ENCODE data around the gene KATNAL1. TPM values are rescaled to one million over a fixed set of nuclear protein-coding genes. Genes with fewer than 3 reads are reported as not detected.
A peak's percentile ranks its signal among the peaks of the same experiment; 100 is the strongest.

KATNAL1 gene
- total and polyA plus RNA-seq, 2 experiments from 2014 or later, result 6.0 to 21.2 TPM

- Histone ChIP-seq H3K36me3 (no peaks in the 10 kb centered on the region), H3K4me1 (ENCODE audit: low read depth) (no peaks in the 10 kb centered on the region), H3K27me3 (no peaks in the 10 kb centered on the region), H3K27ac (peak overlapping the region; percentile 20), H3K9me3 (ENCODE audit: low read depth) (no peaks in the 10 kb centered on the region), H3K4me3 (no peak overlapping the region)
- TF ChIP-seq, protein P1, sequence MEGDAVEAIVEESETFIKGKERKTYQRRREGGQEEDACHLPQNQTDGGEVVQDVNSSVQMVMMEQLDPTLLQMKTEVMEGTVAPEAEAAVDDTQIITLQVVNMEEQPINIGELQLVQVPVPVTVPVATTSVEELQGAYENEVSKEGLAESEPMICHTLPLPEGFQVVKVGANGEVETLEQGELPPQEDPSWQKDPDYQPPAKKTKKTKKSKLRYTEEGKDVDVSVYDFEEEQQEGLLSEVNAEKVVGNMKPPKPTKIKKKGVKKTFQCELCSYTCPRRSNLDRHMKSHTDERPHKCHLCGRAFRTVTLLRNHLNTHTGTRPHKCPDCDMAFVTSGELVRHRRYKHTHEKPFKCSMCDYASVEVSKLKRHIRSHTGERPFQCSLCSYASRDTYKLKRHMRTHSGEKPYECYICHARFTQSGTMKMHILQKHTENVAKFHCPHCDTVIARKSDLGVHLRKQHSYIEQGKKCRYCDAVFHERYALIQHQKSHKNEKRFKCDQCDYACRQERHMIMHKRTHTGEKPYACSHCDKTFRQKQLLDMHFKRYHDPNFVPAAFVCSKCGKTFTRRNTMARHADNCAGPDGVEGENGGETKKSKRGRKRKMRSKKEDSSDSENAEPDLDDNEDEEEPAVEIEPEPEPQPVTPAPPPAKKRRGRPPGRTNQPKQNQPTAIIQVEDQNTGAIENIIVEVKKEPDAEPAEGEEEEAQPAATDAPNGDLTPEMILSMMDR (IDR thresholded peaks at IDR 0.05; ENCODE audit: low read depth, low read length), result no peak
- peak in 1 of 2 donors; percentile 27 for DNase-seq (ENCODE audit: low read depth in 1 of 2, low spot score in 1 of 2)
Measured at GRCh38 chr13:30234619-30235162, 72.7 kb downstream of the KATNAL1 start.

GRCh38 chr13:30224732-30225131 is 82.6 kb downstream of the KATNAL1 start:
- Histone ChIP-seq H3K36me3 (peaks cover 5% of the 10 kb centered on the region), H3K27me3 (no peaks in the 10 kb centered on the region), H3K9me3 (ENCODE audit: low read depth) (no peaks in the 10 kb centered on the region), H3K4me3 (no peak overlapping the region), H3K4me1 (ENCODE audit: low read depth) (no peaks in the 10 kb centered on the region), H3K27ac (no peak overlapping the region)
- DNase-seq (ENCODE audit: low read depth in 1 of 2, low spot score in 1 of 2), result peak in 1 of 2 donors; percentile 22
- TF ChIP-seq, protein P1 (IDR thresholded peaks at IDR 0.05; ENCODE audit: low read depth, low read length), result no peak

GRCh38 chr13:30222254-30222653 is 85.1 kb downstream of the KATNAL1 start:
- TF ChIP-seq, protein P1 (IDR thresholded peaks at IDR 0.05; ENCODE audit: low read depth, low read length), result no peak
- DNase-seq (ENCODE audit: low read depth in 1 of 2, low spot score in 1 of 2), result no peak
- Histone ChIP-seq H3K4me3 (no peak overlapping the region), H3K4me1 (ENCODE audit: low read depth) (no peaks in the 10 kb centered on the region), H3K9me3 (ENCODE audit: low read depth) (no peaks in the 10 kb centered on the region), H3K36me3 (peaks cover 4% of the 10 kb centered on the region), H3K27ac (no peak overlapping the region), H3K27me3 (no peaks in the 10 kb centered on the region)

GRCh38 chr13:30216111-30216510 is 91.2 kb downstream of the KATNAL1 start:
- no peaks in the 10 kb centered on the region for H3K27me3 ChIP-seq
- no peaks in the 10 kb centered on the region for H3K4me1 ChIP-seq (ENCODE audit: low read depth)
- no peak for DNase-seq (ENCODE audit: low read depth in 1 of 2, low spot score in 1 of 2)
- no peaks in the 10 kb centered on the region for H3K9me3 ChIP-seq (ENCODE audit: low read depth)
- H3K36me3 ChIP-seq, result no peaks in the 10 kb centered on the region
- no peak overlapping the region for H3K4me3 ChIP-seq
- TF ChIP-seq, protein P1 (IDR thresholded peaks at IDR 0.05; ENCODE audit: low read depth, low read length), result no peak
- no peak overlapping the region for H3K27ac ChIP-seq

DNA sequence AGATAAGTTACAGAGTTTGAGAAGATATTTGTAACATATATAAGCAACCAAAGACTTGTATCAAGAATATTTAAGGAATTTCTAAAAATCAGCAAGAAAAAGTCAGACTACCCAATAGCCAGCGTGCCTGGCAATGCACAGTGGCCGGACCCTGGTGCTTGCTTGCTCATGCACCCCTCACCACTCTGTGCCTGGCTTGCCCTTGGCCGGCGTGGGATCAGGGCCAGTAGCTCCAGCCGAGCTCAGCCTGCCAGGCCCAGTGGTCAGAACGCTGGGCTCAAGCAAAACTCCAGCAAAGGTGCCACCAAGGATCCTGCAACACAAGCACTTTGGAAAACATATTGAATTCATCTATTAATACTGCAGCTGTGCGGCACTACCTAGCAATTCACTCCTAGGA is 95.1 kb downstream of the KATNAL1 start:
- Histone ChIP-seq H3K4me3 (no peak overlapping the region), H3K4me1 (ENCODE audit: low read depth) (no peaks in the 10 kb centered on the region), H3K9me3 (ENCODE audit: low read depth) (no peaks in the 10 kb centered on the region), H3K27ac (no peak overlapping the region), H3K27me3 (no peaks in the 10 kb centered on the region), H3K36me3 (peaks cover 3% of the 10 kb centered on the region)
- TF ChIP-seq, protein P1 (IDR thresholded peaks at IDR 0.05; ENCODE audit: low read depth, low read length), result no peak
- DNase-seq (ENCODE audit: low read depth in 1 of 2, low spot score in 1 of 2), result no peak

Measured in cardiac muscle cell (in vitro differentiated cells and primary cell).